KMS-11 (cell line): Measurements from ENCODE around the gene USP47.

ENCODE experiments used
- H2AFZ ChIP-seq: fragments of 200-600 bp; sonication (generic); 2 replicates; pipeline ENCODE4 v1.6.1; 2016; ENCODE audit warnings: antibody characterized with exemption, mixed run types, low read depth
- H3K27ac ChIP-seq: fragments of 200-600 bp; sonication (generic); 2 replicates; pipeline ENCODE4 v1.6.1; 2016; ENCODE audit warnings: mild to moderate bottlenecking, mixed run types
- H3K27me3 ChIP-seq: fragments of 200-600 bp; sonication (generic); 2 replicates; pipeline ENCODE4 v1.6.1; 2017; ENCODE audit warnings: mild to moderate bottlenecking, low read depth, mixed run types, moderate library complexity; ENCODE audit not compliant: insufficient read depth
- H3K36me3 ChIP-seq: fragments of 200-600 bp; sonication (generic); 2 replicates; pipeline ENCODE4 v1.6.1; 2017; ENCODE audit warnings: mild to moderate bottlenecking, mixed run types; ENCODE audit not compliant: insufficient read depth
- H3K4me1 ChIP-seq: fragments of 200-600 bp; sonication (generic); 2 replicates; pipeline ENCODE4 v1.6.1; 2016; ENCODE audit warnings: mild to moderate bottlenecking, low read depth, mixed run types; ENCODE audit not compliant: poor library complexity, severe bottlenecking
- H3K4me2 ChIP-seq: fragments of 200-600 bp; sonication (generic); 2 replicates; pipeline ENCODE4 v1.7.0; 2016; ENCODE audit warnings: mild to moderate bottlenecking, mixed run types
- H3K4me3 ChIP-seq: fragments of 200-600 bp; sonication (generic); IDR thresholded peaks from 2 replicates; pipeline ENCODE4 v1.6.1; 2017; ENCODE audit warnings: low read depth, low read length, mixed read lengths; ENCODE audit not compliant: insufficient read depth
- H3K79me2 ChIP-seq: fragments of 200-600 bp; sonication (generic); 2 replicates; pipeline ENCODE4 v1.6.1; 2016; ENCODE audit warnings: low read depth, mixed run types; ENCODE audit not compliant: insufficient read depth
- H3K9ac ChIP-seq: fragments of 200-600 bp; sonication (generic); 2 replicates; pipeline ENCODE4 v1.6.1; 2016; ENCODE audit warnings: mild to moderate bottlenecking, mixed run types
- H4K20me1 ChIP-seq: fragments of 200-600 bp; sonication (generic); 2 replicates; pipeline ENCODE4 v1.6.1; 2016; ENCODE audit warnings: mild to moderate bottlenecking, mixed run types; ENCODE audit not compliant: insufficient read depth
- TF ChIP-seq, protein P1 (sequence below): fragments of 200-600 bp; sonication (generic); conservative IDR thresholded peaks from 2 replicates; pipeline ENCODE4 v1.6.1; 2017; ENCODE audit warnings: low read depth, mild to moderate bottlenecking, antibody characterized with exemption, low read length, moderate library complexity, mixed read lengths

The USP47 gene

DNA sequence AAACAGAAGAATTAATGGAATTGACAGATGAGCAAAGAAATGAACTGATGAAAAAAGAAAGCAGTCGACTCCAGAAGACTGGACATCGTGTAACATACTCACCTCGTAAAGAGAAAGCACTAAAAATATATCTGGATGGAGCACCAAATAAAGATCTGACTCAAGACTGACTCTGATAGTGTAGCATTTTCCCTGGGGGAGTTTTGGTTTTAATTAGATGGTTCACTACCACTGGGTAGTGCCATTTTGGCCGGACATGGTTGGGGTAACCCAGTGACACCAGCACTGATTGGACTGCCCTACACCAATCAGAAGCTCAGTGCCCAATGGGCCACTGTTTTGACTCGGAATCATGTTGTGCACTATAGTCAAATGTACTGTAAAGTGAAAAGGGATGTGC is 114.2 kb downstream of the USP47 start:
- peaks cover 11% of the 10 kb centered on the region; the same call in 1 of the 2 replicates for H3K36me3 ChIP-seq
- H2AFZ ChIP-seq = no peak overlapping the region
- no peaks in the 10 kb centered on the region for H3K79me2 ChIP-seq
- H3K4me2 ChIP-seq = no peak overlapping the region
- H3K4me3 ChIP-seq = no peak overlapping the region
- H3K27ac ChIP-seq = no peak overlapping the region
- H4K20me1 ChIP-seq = no peaks in the 10 kb centered on the region
- TF ChIP-seq, protein P1, sequence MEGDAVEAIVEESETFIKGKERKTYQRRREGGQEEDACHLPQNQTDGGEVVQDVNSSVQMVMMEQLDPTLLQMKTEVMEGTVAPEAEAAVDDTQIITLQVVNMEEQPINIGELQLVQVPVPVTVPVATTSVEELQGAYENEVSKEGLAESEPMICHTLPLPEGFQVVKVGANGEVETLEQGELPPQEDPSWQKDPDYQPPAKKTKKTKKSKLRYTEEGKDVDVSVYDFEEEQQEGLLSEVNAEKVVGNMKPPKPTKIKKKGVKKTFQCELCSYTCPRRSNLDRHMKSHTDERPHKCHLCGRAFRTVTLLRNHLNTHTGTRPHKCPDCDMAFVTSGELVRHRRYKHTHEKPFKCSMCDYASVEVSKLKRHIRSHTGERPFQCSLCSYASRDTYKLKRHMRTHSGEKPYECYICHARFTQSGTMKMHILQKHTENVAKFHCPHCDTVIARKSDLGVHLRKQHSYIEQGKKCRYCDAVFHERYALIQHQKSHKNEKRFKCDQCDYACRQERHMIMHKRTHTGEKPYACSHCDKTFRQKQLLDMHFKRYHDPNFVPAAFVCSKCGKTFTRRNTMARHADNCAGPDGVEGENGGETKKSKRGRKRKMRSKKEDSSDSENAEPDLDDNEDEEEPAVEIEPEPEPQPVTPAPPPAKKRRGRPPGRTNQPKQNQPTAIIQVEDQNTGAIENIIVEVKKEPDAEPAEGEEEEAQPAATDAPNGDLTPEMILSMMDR = no peak
- peaks cover 4% of the 10 kb centered on the region for H3K4me1 ChIP-seq
- no peaks in the 10 kb centered on the region for H3K27me3 ChIP-seq
- H3K9ac ChIP-seq = no peak overlapping the region

DNA sequence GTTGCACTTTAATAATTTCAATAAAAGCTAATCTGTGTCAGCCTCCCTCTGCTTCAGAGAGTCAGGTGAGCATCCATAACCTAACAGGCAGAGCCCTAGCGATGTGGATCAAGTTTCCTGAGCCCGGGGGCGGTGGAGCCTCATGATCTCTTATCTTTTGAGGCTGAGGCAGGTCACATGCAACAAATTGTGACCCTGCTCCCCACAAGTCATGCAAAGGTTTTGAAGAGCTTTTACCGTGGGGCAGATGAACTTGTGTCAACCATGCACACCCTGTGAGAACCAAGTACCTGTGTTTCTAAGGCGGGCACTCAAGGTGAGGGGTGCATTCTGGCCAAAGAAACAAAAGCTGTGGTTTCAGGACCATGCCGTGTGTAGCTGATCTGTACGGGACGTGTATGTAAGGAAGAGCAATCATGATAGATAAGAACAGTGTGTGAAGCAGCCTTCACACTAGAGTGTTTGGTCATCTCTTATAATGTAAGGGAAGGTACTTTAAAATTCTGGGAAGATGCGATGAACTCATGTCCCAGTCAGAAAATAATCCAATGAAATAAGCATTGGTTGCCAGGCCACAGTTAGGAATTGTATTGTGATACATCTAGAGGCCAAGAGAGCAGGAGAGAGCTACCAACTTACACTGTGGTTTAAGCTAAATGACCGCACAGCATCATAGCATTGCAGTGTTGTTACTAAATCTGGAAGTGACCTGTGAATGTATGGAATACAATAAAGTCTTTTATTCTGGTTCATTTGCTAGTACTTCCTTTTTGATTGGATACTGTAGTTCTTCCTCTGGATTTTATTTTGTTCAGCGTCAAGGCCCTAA is 116.8 kb downstream of the USP47 start:
- Histone ChIP-seq H3K4me3 (no peak overlapping the region), H2AFZ (no peak overlapping the region), H3K79me2 (no peaks in the 10 kb centered on the region), H3K27me3 (no peaks in the 10 kb centered on the region), H3K4me2 (no peak overlapping the region), H3K9ac (no peak overlapping the region), H3K4me1 (peaks cover 4% of the 10 kb centered on the region), H4K20me1 (no peaks in the 10 kb centered on the region), H3K36me3 (peaks cover 11% of the 10 kb centered on the region; the same call in 1 of the 2 replicates), H3K27ac (no peak overlapping the region)
- TF ChIP-seq, protein P1 = no peak

DNA sequence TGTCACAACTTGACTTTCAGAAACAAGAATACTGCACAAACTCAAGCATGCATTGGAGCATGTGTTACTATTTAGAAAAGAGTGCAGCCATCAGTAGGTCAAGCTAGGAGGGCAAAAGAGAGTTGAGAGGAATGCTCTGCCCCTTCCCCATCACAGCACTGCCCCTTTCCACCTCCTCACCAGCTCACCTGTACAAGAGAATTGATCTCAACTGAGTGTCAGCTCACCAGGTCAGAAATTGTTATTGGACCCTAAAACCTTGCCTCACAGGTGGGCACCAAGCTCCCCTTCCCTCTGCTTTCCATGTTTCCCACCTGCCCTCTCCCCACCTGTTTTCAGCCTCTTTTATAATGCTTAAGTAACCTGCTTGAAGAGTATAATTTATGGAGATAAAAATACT is 117.8 kb downstream of the USP47 start:
- H3K79me2 ChIP-seq = no peaks in the 10 kb centered on the region
- H3K4me2 ChIP-seq = no peak overlapping the region
- TF ChIP-seq, protein P1 = no peak
- H3K36me3 ChIP-seq = peaks cover 11% of the 10 kb centered on the region; the same call in 1 of the 2 replicates
- H3K27me3 ChIP-seq = no peaks in the 10 kb centered on the region
- no peak overlapping the region for H3K9ac ChIP-seq
- H2AFZ ChIP-seq = no peak overlapping the region
- no peaks in the 10 kb centered on the region for H4K20me1 ChIP-seq
- H3K4me1 ChIP-seq = peaks cover 4% of the 10 kb centered on the region
- no peak overlapping the region for H3K4me3 ChIP-seq
- no peak overlapping the region for H3K27ac ChIP-seq

DNA sequence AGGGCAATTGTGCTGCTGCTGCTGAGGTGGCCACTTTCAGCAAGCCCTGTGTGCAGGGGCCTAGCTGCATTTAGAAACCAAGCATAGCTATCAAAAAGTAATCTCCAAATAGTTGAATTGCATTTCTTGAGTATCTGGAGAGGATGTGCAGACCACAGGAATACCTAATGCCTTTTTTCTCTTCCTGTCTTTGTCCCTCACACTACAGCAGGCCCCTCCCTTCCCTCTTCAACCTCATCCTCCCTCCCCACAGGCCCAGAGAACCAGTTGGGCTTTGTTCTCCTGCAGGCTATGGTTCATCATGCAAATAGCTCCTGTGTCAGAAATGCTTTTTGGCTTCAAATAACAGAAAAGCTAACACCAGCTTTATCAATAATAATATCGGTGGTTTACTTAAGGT is 118.9 kb downstream of the USP47 start:
- Histone ChIP-seq H3K27me3 (no peaks in the 10 kb centered on the region), H3K4me3 (no peak overlapping the region), H3K4me1 (peaks cover 4% of the 10 kb centered on the region), H2AFZ (no peak overlapping the region), H3K4me2 (no peak overlapping the region), H3K9ac (no peak overlapping the region), H3K27ac (no peak overlapping the region), H3K79me2 (no peaks in the 10 kb centered on the region), H4K20me1 (no peaks in the 10 kb centered on the region), H3K36me3 (peaks cover 3% of the 10 kb centered on the region; the same call in 1 of the 2 replicates)
- TF ChIP-seq, protein P1 = no peak
